Endothelial cell of umbilical vein (primary cell): ENCODE results near the gene LRCH1. TPM values are rescaled to one million over a fixed set of nuclear protein-coding genes. Genes with fewer than 3 reads are reported as not detected.

ENCODE experiments used
- BruUV-seq: library from RNA; stranded (reverse); fragments of 400-500 nt; replicated peaks from 2 replicates; lab custom pipeline; 2021; lab: Mats Ljungman, UMichigan
- CTCF ChIA-PET: fragments of 300-600, 350-600 bp; sonication (Branson Sonifier 250); formaldehyde crosslinking; loops from one replicate; lab custom pipeline; 2021; ENCODE audit warnings: antibody characterized with exemption, inconsistent platforms; lab: Charles Lee
- POLR2A ChIA-PET: fragments of 300-600, 350-600 bp; sonication (Branson Sonifier 250); formaldehyde crosslinking; loops from one replicate; lab custom pipeline; 2021; ENCODE audit warnings: antibody characterized with exemption, inconsistent platforms; lab: Charles Lee
- DNase-seq: peaks from one replicate; pipeline ENCODE4 v3.0.0-alpha.2; 2011; ENCODE audit warnings: low read depth, low spot score
- FAIRE-seq: peaks from 2 replicates; lab custom pipeline; 2011; peaks lifted over from hg19 to GRCh38; lab: Jason Lieb, UNC
- H2AFZ ChIP-seq: 2 replicates; pipeline ENCODE4 v1.6.0; 2012; ENCODE audit warnings: low read depth, low read length, control low read depth, inconsistent platforms
- H3K27ac ChIP-seq: 2 replicates; pipeline ENCODE4 v1.5.1; 2011; ENCODE audit warnings: low read depth, mild to moderate bottlenecking, control low read depth, low read length, moderate library complexity; ENCODE audit not compliant: insufficient read depth
- H3K27me3 ChIP-seq, 2 experiments: 2 replicates each; pipeline versions ENCODE4 v1.6.0 to v1.6.1; 2011; ENCODE audit warnings: low read length in 2 of 2, mixed read lengths in 1 of 2; ENCODE audit not compliant: control insufficient read depth in 2 of 2, insufficient read depth in 2 of 2
- H3K36me3 ChIP-seq, 2 experiments: 2 replicates in 1 of 2; 3 replicates in 1 of 2; pipeline ENCODE4 v1.5.1; 2011; ENCODE audit warnings: low read length in 2 of 2, mild to moderate bottlenecking in 1 of 2, moderate library complexity in 1 of 2; ENCODE audit not compliant: control insufficient read depth in 2 of 2, insufficient read depth in 2 of 2; ENCODE audit errors: extremely low read depth in 1 of 2
- H3K4me1 ChIP-seq: 3 replicates; pipeline ENCODE4 v1.5.1; 2011; ENCODE audit warnings: mild to moderate bottlenecking, low read length; ENCODE audit not compliant: control insufficient read depth, insufficient read depth; ENCODE audit errors: extremely low read depth
- H3K4me2 ChIP-seq: 2 replicates; pipeline ENCODE4 v1.6.1; 2011; ENCODE audit warnings: low read length, control low read depth, mixed read lengths; ENCODE audit not compliant: insufficient read depth
- H3K4me3 ChIP-seq, 3 experiments: fragments of 200-600 bp in 1 of 3; sonication (generic), shearing (Covaris generic) in 1 of 3; replicated peaks in 1 of 3; 2 replicates each; pipeline ENCODE4 v1.5.1; 2011 to 2016; ENCODE audit warnings: control low read depth in 3 of 3, low read length in 3 of 3, mild to moderate bottlenecking in 2 of 3, inconsistent platforms in 1 of 3, low read depth in 1 of 3, moderate library complexity in 1 of 3; ENCODE audit not compliant: insufficient read depth in 1 of 3
- H3K79me2 ChIP-seq: 2 replicates; pipeline ENCODE4 v1.6.0; 2012; ENCODE audit warnings: low read length, inconsistent platforms; ENCODE audit not compliant: control insufficient read depth, insufficient read depth
- H3K9ac ChIP-seq: replicated peaks from 2 replicates; pipeline ENCODE3; 2011; ENCODE audit warnings: low read length, control low read depth; ENCODE audit not compliant: insufficient read depth; ENCODE audit errors: extremely low read depth
- H3K9me1 ChIP-seq: replicated peaks from 3 replicates; pipeline ENCODE4 v1.6.0; 2011; ENCODE audit warnings: mild to moderate bottlenecking, low read length; ENCODE audit not compliant: control insufficient read depth, insufficient read depth; ENCODE audit errors: extremely low read depth
- H3K9me3 ChIP-seq: replicated peaks from 2 replicates; pipeline ENCODE4 v1.5.1; 2012; ENCODE audit warnings: low read length, inconsistent platforms; ENCODE audit not compliant: control insufficient read depth, insufficient read depth
- H4K20me1 ChIP-seq: replicated peaks from 2 replicates; pipeline ENCODE3; 2011; ENCODE audit warnings: mild to moderate bottlenecking, low read length; ENCODE audit not compliant: control insufficient read depth, insufficient read depth; ENCODE audit errors: extremely low read depth
- EZH2 ChIP-seq: IDR thresholded peaks from 2 replicates; pipeline ENCODE4 v1.6.1; 2012; ENCODE audit warnings: borderline replicate concordance, low read depth, mild to moderate bottlenecking, moderate library complexity, low read length, inconsistent platforms; ENCODE audit not compliant: severe bottlenecking
- FOS ChIP-seq: IDR thresholded peaks from 2 replicates; pipeline ENCODE4 v1.6.1; 2011; ENCODE audit warnings: mild to moderate bottlenecking, low read length, moderate library complexity, borderline replicate concordance; ENCODE audit not compliant: insufficient read depth
- GATA2 ChIP-seq: IDR thresholded peaks from 2 replicates; pipeline ENCODE4 v1.7.0; 2011; ENCODE audit warnings: low read depth, mild to moderate bottlenecking, moderate library complexity, mixed read lengths, low read length; ENCODE audit not compliant: insufficient read length, insufficient read depth
- JUN ChIP-seq: IDR thresholded peaks from 2 replicates; pipeline ENCODE4 v1.6.1; 2011; ENCODE audit warnings: borderline replicate concordance, low read depth; ENCODE audit not compliant: insufficient read length, insufficient read depth
- MYC ChIP-seq: IDR thresholded peaks from one replicate; pipeline ENCODE4 v1.6.1; 2011; ENCODE audit warnings: mild to moderate bottlenecking, low read depth, low read length
- POLR2A ChIP-seq: IDR thresholded peaks from 2 replicates; pipeline ENCODE4 v1.6.1; 2012; ENCODE audit warnings: low read depth, mild to moderate bottlenecking, control low read depth, low read length
- POLR2AphosphoS5 ChIP-seq: IDR thresholded peaks from 2 replicates; pipeline ENCODE4 v1.6.1; 2012; ENCODE audit warnings: low read depth, mild to moderate bottlenecking, control low read depth, low read length, moderate library complexity; ENCODE audit not compliant: insufficient read depth
- dilution Hi-C: fragments of 300-500 bp; cut with MboI; formaldehyde crosslinking; loops from one replicate; pipeline ENCODE4 v1.15.0; 2019; ENCODE audit warnings: low sequenced_read_pairs; ENCODE audit not compliant: extremely low pct_ligation_motif_present
- intact Hi-C: fragments of 100-400 bp; cut with micrococcal nuclease; formaldehyde crosslinking; loops from one replicate; pipeline ENCODE4 v1.10.0; 2022
- polyA plus RNA-seq, 4 experiments: library from polyadenylated mRNA; depleted of rRNA in 3 of 4; stranded (reverse) in 3 of 4; unstranded in 1 of 4; fragments of >200 nt; gene quantifications; 2 replicates each; pipeline versions ENCODE4 v1.2.1 to v1.2.3, GENCODE V29; 2011 to 2012; ENCODE audit warnings: missing spikeins in 1 of 4
- total RNA-seq: library from RNA; stranded (reverse); gene quantifications from 2 replicates; pipeline ENCODE4 v1.2.3, GENCODE V29; 2021
- TF ChIP-seq, protein P1 (sequence below): IDR thresholded peaks from 2 replicates; pipeline ENCODE4 v1.6.1; 2011; ENCODE audit not compliant: insufficient read depth, insufficient read length
- TF ChIP-seq, protein P2 (sequence below), 2 donors: IDR thresholded peaks; 1 replicate in 1 of 2; 2 replicates in 1 of 2; pipeline ENCODE4 v1.5.1; 2011; ENCODE audit warnings: low read length in 2 of 2, mild to moderate bottlenecking in 2 of 2, moderate library complexity in 2 of 2, control low read depth in 1 of 2, inconsistent platforms in 1 of 2, low read depth in 1 of 2; ENCODE audit not compliant: insufficient read depth in 1 of 2; ENCODE audit errors: extremely low read depth in 1 of 2

Gene LRCH1
- total and polyA plus RNA-seq, 2 donors (not counting 3 experiments of a cell fraction or from before 2014, with no cell fraction given), result 5.4 to 16.5 TPM

DNA sequence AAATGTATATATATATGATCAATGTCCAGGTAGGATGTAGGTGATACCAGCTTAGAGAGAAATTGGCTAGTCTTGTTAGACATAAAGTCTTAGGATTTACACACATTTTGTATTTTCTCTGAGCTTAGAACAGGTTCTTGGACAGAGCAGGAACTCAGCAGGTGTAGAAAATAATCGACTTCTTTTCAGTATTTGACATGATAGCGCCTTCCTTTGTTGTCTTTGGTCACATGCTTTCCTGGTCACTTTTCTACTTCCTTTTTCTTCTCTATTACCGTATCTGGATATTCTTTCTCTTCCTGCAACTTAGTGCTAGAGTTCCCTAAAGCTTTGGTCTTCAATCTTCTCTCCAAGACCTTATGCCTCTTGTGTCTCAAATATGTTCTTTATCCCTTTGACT lies 107.4 kb downstream of the LRCH1 start:
- dilution Hi-C loops (no loop called here), intact Hi-C loops (no loop called here)
- no TSS peak for BruUV-seq
- H3K4me1 ChIP-seq, result peaks cover 43% of the 10 kb centered on the region
- H3K79me2 ChIP-seq, result peaks cover 17% of the 10 kb centered on the region
- POLR2A ChIA-PET, result no interaction called here
- no peaks in the 10 kb centered on the region for H4K20me1 ChIP-seq
- TF ChIP-seq GATA2, result no peak
- TF ChIP-seq EZH2, result no peak
- no peak for TF ChIP-seq JUN
- TF ChIP-seq, protein P1, sequence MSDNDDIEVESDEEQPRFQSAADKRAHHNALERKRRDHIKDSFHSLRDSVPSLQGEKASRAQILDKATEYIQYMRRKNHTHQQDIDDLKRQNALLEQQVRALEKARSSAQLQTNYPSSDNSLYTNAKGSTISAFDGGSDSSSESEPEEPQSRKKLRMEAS, result no peak
- TF ChIP-seq MYC, result no peak
- TF ChIP-seq POLR2A, result no peak
- TF ChIP-seq FOS, result no peak
- TF ChIP-seq POLR2AphosphoS5, result no peak
- TF ChIP-seq, protein P2, sequence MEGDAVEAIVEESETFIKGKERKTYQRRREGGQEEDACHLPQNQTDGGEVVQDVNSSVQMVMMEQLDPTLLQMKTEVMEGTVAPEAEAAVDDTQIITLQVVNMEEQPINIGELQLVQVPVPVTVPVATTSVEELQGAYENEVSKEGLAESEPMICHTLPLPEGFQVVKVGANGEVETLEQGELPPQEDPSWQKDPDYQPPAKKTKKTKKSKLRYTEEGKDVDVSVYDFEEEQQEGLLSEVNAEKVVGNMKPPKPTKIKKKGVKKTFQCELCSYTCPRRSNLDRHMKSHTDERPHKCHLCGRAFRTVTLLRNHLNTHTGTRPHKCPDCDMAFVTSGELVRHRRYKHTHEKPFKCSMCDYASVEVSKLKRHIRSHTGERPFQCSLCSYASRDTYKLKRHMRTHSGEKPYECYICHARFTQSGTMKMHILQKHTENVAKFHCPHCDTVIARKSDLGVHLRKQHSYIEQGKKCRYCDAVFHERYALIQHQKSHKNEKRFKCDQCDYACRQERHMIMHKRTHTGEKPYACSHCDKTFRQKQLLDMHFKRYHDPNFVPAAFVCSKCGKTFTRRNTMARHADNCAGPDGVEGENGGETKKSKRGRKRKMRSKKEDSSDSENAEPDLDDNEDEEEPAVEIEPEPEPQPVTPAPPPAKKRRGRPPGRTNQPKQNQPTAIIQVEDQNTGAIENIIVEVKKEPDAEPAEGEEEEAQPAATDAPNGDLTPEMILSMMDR (IDR thresholded peaks at IDR 0.05; ENCODE audit: extremely low read depth in 1 of 2, insufficient read depth in 1 of 2, low read depth in 1 of 2, low read length in 2 of 2), result no peak
- no peak overlapping the region for H3K9ac ChIP-seq
- no peaks in the 10 kb centered on the region for H3K36me3 ChIP-seq
- H3K27ac ChIP-seq, result no peak overlapping the region
- H3K9me3 ChIP-seq, result no peaks in the 10 kb centered on the region
- no peak for DNase-seq
- H3K4me2 ChIP-seq, result no peak overlapping the region
- no peaks in the 10 kb centered on the region for H3K9me1 ChIP-seq
- FAIRE-seq, result no peak
- no peak overlapping the region for H3K4me3 ChIP-seq
- H3K27me3 ChIP-seq, result no peaks in the 10 kb centered on the region
- H2AFZ ChIP-seq, result no peak overlapping the region
- CTCF ChIA-PET, result no interaction called here
